Psoas muscle (tissue), 8 donors: ENCODE data around the gene RAB10. TPM values are rescaled to one million over a fixed set of nuclear protein-coding genes. Genes with fewer than 3 reads are reported as not detected.

Experiments used
- ATAC-seq, 4 donors: fragments of 200-7000 bp; cut with Tn5 transposase; one replicate each; pipeline ENCODE4 v1.9.1; 2020; ENCODE audit warnings: moderate library complexity in 3 of 4, mild to moderate bottlenecking in 2 of 4
- DNase-seq, 2 donors: peaks; one replicate each; pipeline ENCODE4 v3.0.0-alpha.2; 2020
- H3K27ac ChIP-seq: fragments of 200-600 bp; one replicate; pipeline ENCODE4 v1.8.0; 2022
- H3K27me3 ChIP-seq, 3 donors: fragments of 200-600 bp in 1 of 3; one replicate each; pipeline versions ENCODE4 v1.6.1 to v1.8.0; 2013 to 2022; ENCODE audit warnings: low read length in 2 of 3, mild to moderate bottlenecking in 2 of 3, moderate library complexity in 1 of 3; ENCODE audit not compliant: insufficient read depth in 3 of 3
- H3K36me3 ChIP-seq, 2 donors: fragments of 200-600 bp in 1 of 2; one replicate each; pipeline versions ENCODE4 v1.6.1 to v1.8.0; 2013 to 2022; ENCODE audit warnings: low read depth in 1 of 2, mild to moderate bottlenecking in 1 of 2, moderate library complexity in 1 of 2; ENCODE audit not compliant: insufficient read depth in 1 of 2
- H3K4me1 ChIP-seq: fragments of 200-600 bp; one replicate; pipeline ENCODE4 v1.8.0; 2022
- H3K4me3 ChIP-seq: fragments of 200-600 bp; one replicate; pipeline ENCODE4 v1.8.0; 2022; ENCODE audit warnings: mild to moderate bottlenecking
- H3K9me3 ChIP-seq: fragments of 200-600 bp; one replicate; pipeline ENCODE4 v1.8.0; 2022
- CTCF ChIP-seq: fragments of 200-600 bp; IDR thresholded peaks from one replicate; pipeline ENCODE4 v1.8.0; 2022; ENCODE audit warnings: antibody characterized with exemption
- WGBS, 3 donors: extraction: QIAGEN DNeasy Blood & Tissue Kit; methylation state at CpG; one replicate each; pipeline versions ENCODE4 v1.1.6 to v1.1.7; 2013; 5-methylcytosine and 5-hydroxymethylcytosine counted together
- intact Hi-C, 2 donors: fragments of 100-400 bp; cut with DNase I; formaldehyde crosslinking; loops; one replicate each; pipeline versions ENCODE4 v1.11.0 to v1.14.2; 2022
- long read RNA-seq, 2 donors: library from polyadenylated mRNA; unstranded; transcript quantifications; one replicate each; pipeline ENCODE4 v2.0.0, GENCODE V29; 2021
- polyA plus RNA-seq, 3 donors: library from polyadenylated mRNA; stranded (reverse); fragments of 200-250 nt; gene quantifications; one replicate each; pipeline ENCODE4 v1.2.3, GENCODE V29; 2013
- total RNA-seq, 4 donors: library from RNA; stranded (reverse); fragmentation: NEBNext Ultra II Directional in 2 of 4; extraction: Animal tissue kit (Norgen Biotek cat#: 25700) in 2 of 4; gene quantifications; one replicate each; pipeline versions ENCODE4 v1.2.1 to v1.2.4, GENCODE V29; 2021 to 2023
- donor health status: healthy with polysubstance abuse.
- donor health status: DM: no; HTN: no; CAD: no; lungs with moderate emphysema.
- donor health status: Bipolar disorder and iron deficiency.
- donor health status: healthy.
- donor health status: DM: yes; HTN: yes; CAD: no.
- donor health status: DM: no; HTN: no; CAD: no.
- donor health status: DM: no; HTN: no; CAD: no.
- donor health status: DM: yes; HTN: yes; CAD: no.

RAB10 gene
- 100 to 1,000 TPM; 131 to 164 (median 149) TPM for total RNA-seq
- 100 to 1,000 TPM in 2 of 3 donors, 10 to 100 TPM in 1; 76.5 to 170 (median 116) TPM for polyA plus RNA-seq
- long read RNA-seq, donor 1, transcript RAB10-201 (6 exons, 3,535 nt) = major isoform, 97 of 113 reads
- long read RNA-seq, donor 1, partial matches to known transcripts = 10 of 113 reads
- long read RNA-seq, donor 1, other reads (novel, unspliced or antisense) = 6 of 113 reads
- long read RNA-seq, donor 2, transcript RAB10-201 (6 exons, 3,535 nt) = major isoform, 233 of 268 reads
- long read RNA-seq, donor 2, partial matches to known transcripts = 17 of 268 reads
- long read RNA-seq, donor 2, other reads (novel, unspliced or antisense) = 14 of 268 reads

GRCh38 chr2:26033818-26034636 lies at the start of gene RAB10:
RAB10 (plus strand) TSS chr2:26034084; CDS start chr2:26034609, 525 bp downstream.
- H3K4me3 ChIP-seq = peak within 1 kb of the TSS; percentile 97
- H3K27me3 ChIP-seq = no peaks in the 10 kb centered on the region
- peaks cover 0 to 4% of the 10 kb centered on the region in 2 donors for H3K36me3 ChIP-seq
- H3K9me3 ChIP-seq = no peaks in the 10 kb centered on the region
- TF ChIP-seq CTCF = no peak
- ATAC-seq (peak; percentile 93 to 97 (median 94)), DNase-seq (peak; percentile 100)
- 0% methylated on average over 58 to 93 of the region's 94 CpGs for WGBS, 3 donors
- H3K4me1 ChIP-seq = peaks cover 27% of the 10 kb centered on the region
- peak within 1 kb of the TSS; percentile 98 for H3K27ac ChIP-seq
- intact Hi-C loops = loop anchor here (5.0 kb wide), 2 partner anchors 37 to 42 kb away; no protein-coding TSS in a partner anchor

- 86 to 89% (median 88%) methylated on average over 9 of the region's 9 CpGs for WGBS, 3 donors
- ATAC-seq (no peak), DNase-seq (no peak)
- intact Hi-C loops = no loop called here
- no peak overlapping the region for H3K27ac ChIP-seq
- no peaks in the 10 kb centered on the region for H3K36me3 ChIP-seq
- H3K4me3 ChIP-seq = no peak overlapping the region
- TF ChIP-seq CTCF = no peak
- H3K4me1 ChIP-seq = peaks cover 10% of the 10 kb centered on the region
- H3K9me3 ChIP-seq = no peaks in the 10 kb centered on the region
- no peaks in the 10 kb centered on the region for H3K27me3 ChIP-seq
Measured at GRCh38 chr2:25988134-25988533, 45.8 kb upstream of the RAB10 start.

GRCh38 chr2:25989154-25989553 lies 44.7 kb upstream of the RAB10 start:
- Histone ChIP-seq H3K27ac (no peak overlapping the region), H3K4me3 (no peak overlapping the region), H3K9me3 (no peaks in the 10 kb centered on the region), H3K27me3 (no peaks in the 10 kb centered on the region), H3K4me1 (peaks cover 10% of the 10 kb centered on the region), H3K36me3 (no peaks in the 10 kb centered on the region)
- ATAC-seq = no peak
- intact Hi-C loops = no loop called here
- no peak for TF ChIP-seq CTCF
- DNase-seq = no peak
- 90 to 95% (median 93%) methylated on average over 4 of the region's 4 CpGs for WGBS, 3 donors

- WGBS, 3 donors = 63 to 74% (median 65%) methylated on average over 3 of the region's 3 CpGs
- H3K27me3 ChIP-seq = no peaks in the 10 kb centered on the region
- TF ChIP-seq CTCF = no peak
- peak overlapping the region; percentile 52 for H3K4me3 ChIP-seq
- intact Hi-C loops = loop anchor here (1.0 to 10.0 kb wide), 6 partner anchors 40 to 153 kb away; partner anchors contain the start of gene RAB10 (in 1 of the 2)
- H3K4me1 ChIP-seq = peaks cover 10% of the 10 kb centered on the region
- ATAC-seq (peak; percentile 15 to 49 (median 38)), DNase-seq (no peak)
- H3K27ac ChIP-seq = peak overlapping the region; percentile 77
- H3K36me3 ChIP-seq = no peaks in the 10 kb centered on the region
- H3K9me3 ChIP-seq = no peaks in the 10 kb centered on the region
Measured at GRCh38 chr2:25991965-25992364, 41.9 kb upstream of the RAB10 start.
